Progenitor cell of endocrine pancreas (in vitro differentiated cells): ENCODE measurements around the gene CACNA1E. TPM values are rescaled to one million over a fixed set of nuclear protein-coding genes. Genes with fewer than 3 reads are reported as not detected.
"Not testable (repeated sequence)": the region's sequence is repeated elsewhere in the genome, so short reads cannot be mapped to it uniquely, and the experiment has no call there.

ENCODE experiments used
- DNase-seq: peaks from one replicate; pipeline ENCODE4 v3.0.0; 2021; ENCODE audit warnings: low spot score; ENCODE audit not compliant: unreplicated experiment
- H3K27ac Mint-ChIP-seq: 2 replicates; pipeline ENCODE4 v1.8.0; 2021; ENCODE audit warnings: mild to moderate bottlenecking, moderate library complexity, mixed read lengths
- H3K27me3 Mint-ChIP-seq: 2 replicates; pipeline ENCODE4 v1.8.0; 2021; ENCODE audit warnings: mixed read lengths
- H3K36me3 Mint-ChIP-seq: 2 replicates; pipeline ENCODE4 v1.8.0; 2022; ENCODE audit warnings: mixed read lengths; ENCODE audit not compliant: insufficient read depth
- H3K4me1 Mint-ChIP-seq: 2 replicates; pipeline ENCODE4 v1.8.0; 2021; ENCODE audit warnings: low read depth, mixed read lengths
- H3K4me3 Mint-ChIP-seq: 2 replicates; pipeline ENCODE4 v1.8.0; 2021; ENCODE audit warnings: low read depth, mild to moderate bottlenecking, moderate library complexity, mixed read lengths
- H3K9me3 Mint-ChIP-seq: 2 replicates; pipeline ENCODE4 v1.8.0; 2021; ENCODE audit warnings: low read depth, mixed read lengths
- CTCF ChIP-seq: fragments of 200-600 bp; sonication (generic); IDR thresholded peaks from one replicate; pipeline ENCODE4 v1.5.0; 2021; ENCODE audit warnings: antibody characterized with exemption, mild to moderate bottlenecking; ENCODE audit not compliant: unreplicated experiment
- total RNA-seq: library from RNA; stranded (reverse); gene quantifications from 2 replicates; pipeline ENCODE4 v1.2.1, GENCODE V29; 2021

The CACNA1E gene
- total RNA-seq, 1 donor from 2014 or later = 0.55 TPM

DNA sequence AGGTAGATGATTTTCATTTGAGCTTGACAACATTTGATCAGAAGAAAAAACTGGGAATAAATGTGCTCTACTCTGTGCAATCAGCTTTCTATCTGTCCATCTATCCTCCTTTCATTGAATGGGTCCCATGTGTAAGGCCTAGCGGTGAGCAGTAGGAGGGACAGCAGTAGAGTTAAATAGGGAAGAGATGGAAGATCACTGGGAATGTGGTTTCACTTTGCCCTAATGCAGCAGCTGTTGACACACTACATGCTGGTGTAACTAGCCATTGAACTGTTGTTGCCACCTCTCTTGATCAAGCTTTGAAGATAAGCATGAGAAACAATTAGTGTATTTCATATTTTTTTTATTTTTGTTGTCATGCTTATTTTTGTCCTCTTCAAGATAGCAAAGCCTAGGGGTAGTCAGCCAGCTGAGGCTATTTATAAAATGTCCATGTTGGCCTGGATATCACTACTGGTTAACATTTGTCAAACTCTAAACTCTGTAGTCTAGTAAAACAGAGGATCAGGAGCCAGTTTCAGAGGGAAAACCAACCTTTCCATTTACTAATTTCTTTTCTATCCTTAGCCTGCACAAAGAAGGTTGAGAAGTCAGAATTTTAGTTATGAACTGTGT lies 41.9 kb downstream of the CACNA1E start:
- peaks cover 10% of the 10 kb centered on the region for H3K9me3 Mint-ChIP-seq
- H3K4me1 Mint-ChIP-seq = no peaks in the 10 kb centered on the region
- no peak overlapping the region for H3K27ac Mint-ChIP-seq
- TF ChIP-seq CTCF = no peak
- H3K27me3 Mint-ChIP-seq = peaks cover 5% of the 10 kb centered on the region
- H3K4me3 Mint-ChIP-seq = no peak overlapping the region
- peaks cover 7% of the 10 kb centered on the region for H3K36me3 Mint-ChIP-seq
- DNase-seq = no peak

- H3K4me1 Mint-ChIP-seq, H3K36me3 Mint-ChIP-seq, H3K4me3 Mint-ChIP-seq, DNase-seq, H3K27ac Mint-ChIP-seq: not testable (repeated sequence)
- Mint-ChIP-seq H3K9me3 (peaks cover 10% of the 10 kb centered on the region), H3K27me3 (peaks cover 13% of the 10 kb centered on the region)
Observed at GRCh38 chr1:181528241-181528640, 44.9 kb downstream of the CACNA1E start.

- Mint-ChIP-seq H3K4me1 (no peaks in the 10 kb centered on the region), H3K27ac (no peak overlapping the region), H3K4me3 (no peak overlapping the region), H3K27me3 (peaks cover 11% of the 10 kb centered on the region), H3K9me3 (peaks cover 10% of the 10 kb centered on the region), H3K36me3 (peaks cover 7% of the 10 kb centered on the region)
- TF ChIP-seq CTCF = no peak
- no peak for DNase-seq
Observed at GRCh38 chr1:181531441-181531840, 48.1 kb downstream of the CACNA1E start.

DNA sequence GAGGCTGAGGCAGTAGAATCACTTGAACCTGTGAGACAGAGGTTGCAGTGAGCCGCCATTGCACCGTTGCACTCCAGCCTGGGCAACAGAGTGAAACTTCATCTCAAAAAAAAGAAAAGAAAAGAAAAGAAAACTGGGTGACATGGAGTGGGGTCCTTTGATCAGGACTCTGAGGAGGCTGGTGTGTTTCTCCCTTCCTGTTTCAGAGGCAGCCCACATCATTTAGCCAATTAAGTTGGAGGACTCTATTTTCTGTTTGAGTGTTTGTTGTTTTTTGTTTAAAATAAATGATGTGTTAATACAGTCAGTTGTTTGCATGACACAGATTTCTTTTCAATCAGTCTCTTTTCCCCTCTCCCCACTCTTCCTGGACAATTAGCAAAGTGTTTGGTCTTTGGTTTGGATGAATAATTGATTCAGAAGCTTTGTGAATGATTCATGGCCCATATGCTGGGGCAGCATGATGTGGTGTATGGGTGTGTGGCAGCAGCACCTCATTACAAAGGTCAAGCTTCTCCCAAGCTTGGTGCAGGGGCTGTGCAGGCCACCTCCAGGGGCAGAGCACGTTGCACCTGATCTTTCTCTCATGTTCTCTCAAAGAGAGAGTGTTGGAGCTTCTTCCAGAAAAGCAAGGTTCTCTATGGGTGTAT lies 48.8 kb downstream of the CACNA1E start:
- H3K4me1 Mint-ChIP-seq = no peaks in the 10 kb centered on the region
- H3K27ac Mint-ChIP-seq = no peak overlapping the region
- H3K9me3 Mint-ChIP-seq = peaks cover 10% of the 10 kb centered on the region
- peaks cover 7% of the 10 kb centered on the region for H3K36me3 Mint-ChIP-seq
- H3K27me3 Mint-ChIP-seq = peaks cover 11% of the 10 kb centered on the region
- no peak for DNase-seq
- no peak for TF ChIP-seq CTCF
- H3K4me3 Mint-ChIP-seq = no peak overlapping the region

DNA sequence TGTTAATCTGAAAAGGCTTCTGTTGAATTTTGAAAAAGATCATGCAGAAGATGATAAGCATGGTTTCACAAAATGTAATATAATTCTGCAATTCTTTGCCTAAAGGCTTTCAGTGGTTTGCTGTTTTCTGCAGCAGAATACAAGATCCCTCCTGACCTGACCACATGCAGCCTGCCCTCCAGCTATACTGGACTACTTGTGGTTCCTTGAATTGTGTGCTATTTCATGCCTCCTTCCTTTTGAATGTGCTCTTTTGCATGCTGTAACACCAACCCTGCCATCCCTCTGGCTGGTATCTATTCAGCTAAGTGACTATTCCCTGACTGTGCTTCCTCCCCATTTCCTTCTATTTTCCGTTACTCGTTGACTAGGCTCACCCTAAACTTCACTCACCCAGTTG lies 55.5 kb downstream of the CACNA1E start:
- peaks cover 24% of the 10 kb centered on the region for H3K27me3 Mint-ChIP-seq
- no peaks in the 10 kb centered on the region for H3K9me3 Mint-ChIP-seq
- H3K4me1 Mint-ChIP-seq = no peaks in the 10 kb centered on the region
- no peak overlapping the region for H3K4me3 Mint-ChIP-seq
- no peaks in the 10 kb centered on the region for H3K36me3 Mint-ChIP-seq
- TF ChIP-seq CTCF = no peak
- no peak overlapping the region for H3K27ac Mint-ChIP-seq
- DNase-seq = no peak

DNA sequence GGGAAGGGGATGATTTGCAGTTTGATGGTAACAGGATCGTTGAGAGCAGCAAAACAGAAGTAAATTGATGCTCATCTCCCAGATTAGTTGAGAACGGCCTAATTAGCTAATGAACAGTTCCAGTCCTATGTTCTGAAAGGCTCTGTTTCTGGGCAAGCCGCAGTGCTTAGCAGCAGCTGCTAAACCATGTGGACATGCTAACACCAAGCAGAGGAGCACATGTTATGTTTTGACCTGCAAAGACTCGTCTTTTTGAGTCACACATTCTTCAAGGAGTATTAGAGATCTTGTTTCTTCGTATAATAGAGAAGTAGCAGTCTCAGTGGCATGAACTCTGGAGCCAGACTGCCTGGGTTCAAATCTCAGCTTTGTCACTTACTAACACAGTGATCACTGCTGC lies 58.1 kb downstream of the CACNA1E start:
- no peak overlapping the region for H3K4me3 Mint-ChIP-seq
- no peak for TF ChIP-seq CTCF
- no peaks in the 10 kb centered on the region for H3K9me3 Mint-ChIP-seq
- H3K36me3 Mint-ChIP-seq = no peaks in the 10 kb centered on the region
- DNase-seq = no peak
- peaks cover 6% of the 10 kb centered on the region for H3K4me1 Mint-ChIP-seq
- peaks cover 31% of the 10 kb centered on the region for H3K27me3 Mint-ChIP-seq
- H3K27ac Mint-ChIP-seq = no peak overlapping the region
